Measurements from ENCODE around the gene MCM8.

DNA sequence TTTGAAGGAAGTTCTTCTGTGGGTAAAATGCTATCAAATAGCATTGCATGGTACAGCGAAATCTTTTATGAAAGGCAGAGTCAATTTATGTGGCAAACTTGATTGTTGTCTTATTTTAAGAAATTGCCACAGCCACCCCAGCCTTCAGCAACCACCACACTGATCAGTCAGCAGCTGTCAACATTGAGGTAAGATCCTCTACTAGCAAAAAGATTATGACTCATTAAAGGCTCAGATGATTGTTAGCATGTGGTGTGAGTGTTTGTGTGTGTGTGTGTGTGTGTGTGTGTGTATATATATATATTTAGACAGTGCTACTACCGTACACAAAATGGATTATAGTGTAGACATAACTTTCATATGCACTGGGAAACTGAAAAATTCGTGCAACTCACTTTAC is 75.6 kb downstream of the MCM8 start:
- no peak for TF ChIP-seq EP300 (IDR thresholded peaks at IDR 0.05)
- no peak for TF ChIP-seq CTCF (IDR thresholded peaks at IDR 0.05)
- no peak for TF ChIP-seq POLR2A (IDR thresholded peaks at IDR 0.05)
